HepG2 (cell line): Measurements from ENCODE around the gene POLRMT. TPM values are rescaled to one million over a fixed set of nuclear protein-coding genes. Genes with fewer than 3 reads are reported as not detected.

Experiments used
- AFF4 ChIP-seq: sonication (generic); formaldehyde crosslinking; IDR thresholded peaks from 2 replicates; pipeline ENCODE4 v1.4.0; 2020; ENCODE audit warnings: missing genetic modification reagents
- ATF4 ChIP-seq, 2 experiments: fragments of 450-650 bp in 1 of 2; sonication (generic) in 1 of 2; formaldehyde crosslinking; IDR thresholded peaks; 2 replicates each; pipeline versions ENCODE4 v1.5.0 to v1.8.0; 2020 to 2022; ENCODE audit warnings: mild to moderate bottlenecking in 1 of 2, missing genetic modification reagents in 1 of 2
- ATF5 ChIP-seq: sonication (generic); formaldehyde crosslinking; IDR thresholded peaks from 2 replicates; pipeline ENCODE4 v1.4.0; 2020; ENCODE audit warnings: mild to moderate bottlenecking, low read depth, missing genetic modification reagents
- CAMTA2 ChIP-seq: sonication (generic); formaldehyde crosslinking; IDR thresholded peaks from 2 replicates; pipeline ENCODE4 v1.4.0; 2020; ENCODE audit warnings: mild to moderate bottlenecking, missing genetic modification reagents, borderline replicate concordance
- CBX2 ChIP-seq, 2 experiments: fragments of 200-600 bp in 1 of 2; sonication (generic); formaldehyde crosslinking in 1 of 2; IDR thresholded peaks; 2 replicates each; pipeline versions ENCODE4 v1.7.0 to v1.8.1; 2018 to 2022; ENCODE audit warnings: low read depth in 2 of 2, low read length in 1 of 2, mild to moderate bottlenecking in 1 of 2, missing genetic modification reagents in 1 of 2
- ETV5 ChIP-seq: IDR thresholded peaks from 2 replicates; pipeline ENCODE4 v1.6.1; 2018; ENCODE audit warnings: missing biosample characterization, missing genetic modification reagents, inconsistent platforms, borderline replicate concordance
- FOXA1 ChIP-seq, 2 experiments: fragments of 450-650 bp in 1 of 2; sonication (generic) in 1 of 2; formaldehyde crosslinking in 1 of 2; IDR thresholded peaks; 2 replicates each; pipeline versions ENCODE4 v1.4.0 to v1.6.1; 2016 to 2020; ENCODE audit warnings: missing genetic modification reagents in 1 of 2
- HES4 ChIP-seq: sonication (generic); formaldehyde crosslinking; IDR thresholded peaks from 2 replicates; pipeline ENCODE4 v1.9.0; 2021; ENCODE audit warnings: mild to moderate bottlenecking, missing genetic modification reagents, borderline replicate concordance
- HOXA5 ChIP-seq: sonication (generic); formaldehyde crosslinking; IDR thresholded peaks from 2 replicates; pipeline ENCODE4 v1.4.0; 2020; ENCODE audit warnings: missing genetic modification reagents
- NRL ChIP-seq: sonication (generic); formaldehyde crosslinking; IDR thresholded peaks from 2 replicates; pipeline ENCODE4 v1.5.0; 2020; ENCODE audit warnings: missing genetic modification reagents, mild to moderate bottlenecking, moderate library complexity, borderline replicate concordance
- RORA ChIP-seq: sonication (generic); formaldehyde crosslinking; IDR thresholded peaks from 2 replicates; pipeline ENCODE4 v1.5.0; 2020; ENCODE audit warnings: mild to moderate bottlenecking, missing genetic modification reagents, moderate library complexity
- TAF15 ChIP-seq: fragments of 200-400 bp; formaldehyde crosslinking; IDR thresholded peaks from one replicate; pipeline ENCODE4 v1.6.1; 2018; ENCODE audit warnings: mild to moderate bottlenecking, low read depth, low read length; ENCODE audit not compliant: poor library complexity, severe bottlenecking
- THRA ChIP-seq: sonication (generic); formaldehyde crosslinking; IDR thresholded peaks from 2 replicates; pipeline ENCODE4 v1.4.0; 2020; ENCODE audit warnings: missing genetic modification reagents, borderline replicate concordance
- U2AF2 ChIP-seq: fragments of 200-400 bp; formaldehyde crosslinking; IDR thresholded peaks from 2 replicates; pipeline ENCODE4 v1.6.1; 2017; ENCODE audit warnings: low read depth, mild to moderate bottlenecking, low read length
- YEATS2 ChIP-seq: sonication (generic); formaldehyde crosslinking; IDR thresholded peaks from 2 replicates; pipeline ENCODE4 v1.4.0; 2020; ENCODE audit warnings: missing genetic modification reagents, borderline replicate concordance
- ZBTB20 ChIP-seq: sonication (generic); formaldehyde crosslinking; IDR thresholded peaks from 2 replicates; pipeline ENCODE4 v1.8.1; 2023; ENCODE audit warnings: missing genetic modification reagents, low read depth, mild to moderate bottlenecking, borderline replicate concordance
- ZNF556 ChIP-seq: sonication (generic); formaldehyde crosslinking; IDR thresholded peaks from 2 replicates; pipeline ENCODE4 v1.4.0; 2020; ENCODE audit warnings: mild to moderate bottlenecking, missing genetic modification reagents, borderline replicate concordance
- ZNF567 ChIP-seq: sonication (generic); formaldehyde crosslinking; IDR thresholded peaks from 2 replicates; pipeline ENCODE4 v1.8.1; 2023; ENCODE audit warnings: mild to moderate bottlenecking, missing genetic modification reagents, borderline replicate concordance
- ZNF660 ChIP-seq: sonication (generic); formaldehyde crosslinking; IDR thresholded peaks from 2 replicates; pipeline ENCODE4 v1.5.1; 2020; ENCODE audit warnings: mild to moderate bottlenecking, low read depth, missing genetic modification reagents, borderline replicate concordance
- ZNF790 ChIP-seq: sonication (generic); formaldehyde crosslinking; IDR thresholded peaks from 2 replicates; pipeline ENCODE4 v1.8.0; 2022; ENCODE audit warnings: missing genetic modification reagents, mild to moderate bottlenecking, borderline replicate concordance
- polyA plus RNA-seq, 8 experiments: library from polyadenylated mRNA; depleted of rRNA in 3 of 8; stranded (reverse) in 7 of 8; unstranded in 1 of 8; fragments of >200 nt; fragmentation: Illumina TruSeq in 4 of 8; extraction: Trizol in 4 of 8; gene quantifications; 2 replicates each; pipeline versions ENCODE4 v1.2.1 to v1.2.3, GENCODE V29; 2011 to 2016; ENCODE audit warnings: low read depth in 4 of 8, missing spikeins in 1 of 8, mixed read lengths in 1 of 8; ENCODE audit not compliant: insufficient read depth in 1 of 8
- total RNA-seq, 5 experiments: library from RNA; depleted of rRNA; stranded (reverse); fragments of >200 nt; fragmentation: Illumina TruSeq; extraction: Trizol; gene quantifications; 2 replicates each; pipeline ENCODE4 v1.2.3, GENCODE V29; 2016; ENCODE audit warnings: low read depth in 1 of 5

POLRMT gene
- total and polyA plus RNA-seq, 2 of the 13 experiments (the other 11 are each of a cell fraction or from before 2014, with no cell fraction given) = 78.0 to 101 TPM

GRCh38 chr19:660793-661426, 27.6 kb upstream of the POLRMT start (continued):
- TF ChIP-seq ATF4 (CRISPR knock-in tag; IDR thresholded peaks at IDR 0.05) = peak in 1 of 2 experiments; percentile 70; a peak in 2 of 4 replicates
- TF ChIP-seq THRA = peak; percentile 91; the same call in 1 of the 2 replicates
- TF ChIP-seq FOXA1 (IDR thresholded peaks at IDR 0.05) = no peak
- peak; percentile 59 for TF ChIP-seq FOXA1 (CRISPR knock-in tag; IDR thresholded peaks at IDR 0.05)
- TF ChIP-seq YEATS2 (CRISPR knock-in tag) = peak; percentile 58; the same call in 1 of the 2 replicates
- no peak for TF ChIP-seq ZNF567 (CRISPR knock-in tag)
- peak; percentile 39; the same call in 1 of the 2 replicates for TF ChIP-seq NRL
- peak; percentile 88 for TF ChIP-seq ETV5 (CRISPR knock-in tag)
- TF ChIP-seq ZBTB20 (CRISPR knock-in tag) = peak; percentile 79; the same call in 1 of the 2 replicates
- no peak for TF ChIP-seq ATF5 (CRISPR knock-in tag)
- peak; percentile 76; the same call in 1 of the 2 replicates for TF ChIP-seq ZNF790 (CRISPR knock-in tag)
- no peak for TF ChIP-seq ZNF660 (CRISPR knock-in tag)
- TF ChIP-seq AFF4 (CRISPR knock-in tag) = no peak
- no peak for TF ChIP-seq TAF15
- no peak for TF ChIP-seq CBX2 (IDR thresholded peaks at IDR 0.05; ENCODE audit: low read depth, low read length)
- no peak for TF ChIP-seq CBX2 (CRISPR knock-in tag; IDR thresholded peaks at IDR 0.05; ENCODE audit: low read depth)
- TF ChIP-seq RORA = no peak
- TF ChIP-seq HES4 (CRISPR knock-in tag) = no peak
- 0 out of 2 replicates have a peak, but pooled peaks have one; percentile 16 for TF ChIP-seq CAMTA2 (CRISPR knock-in tag)
- TF ChIP-seq ZNF556 (CRISPR knock-in tag) = no peak
- TF ChIP-seq HOXA5 (CRISPR knock-in tag) = peak; percentile 90
- TF ChIP-seq U2AF2 = no peak
